Caco-2 (cell line): ENCODE measurements around the gene HOXD12. TPM values are rescaled to one million over a fixed set of nuclear protein-coding genes. Genes with fewer than 3 reads are reported as not detected.

ENCODE experiments used
- BruUV-seq: library from RNA; stranded (reverse); fragments of 400-500 nt; replicated peaks from 2 replicates; lab custom pipeline; 2021; lab: Mats Ljungman, UMichigan
- CTCF ChIA-PET: fragments of 300-600 bp; sonication (Branson Sonifier 250); formaldehyde crosslinking; loops from one replicate; lab custom pipeline; 2022; ENCODE audit warnings: antibody characterized with exemption; lab: Charles Lee
- POLR2A ChIA-PET: fragments of 300-600 bp; sonication (Branson Sonifier 250); formaldehyde crosslinking; loops from one replicate; lab custom pipeline; 2022; ENCODE audit warnings: antibody characterized with exemption; lab: Charles Lee
- DNase-seq, 2 experiments: peaks; one replicate each; pipeline versions ENCODE4 v3.0.0 to v3.0.0-alpha.2; 2020 to 2022
- H3K27me3 ChIP-seq: replicated peaks from 2 replicates; pipeline ENCODE4 v1.6.0; 2011; ENCODE audit warnings: low read length; ENCODE audit not compliant: control insufficient read depth, insufficient read depth
- H3K36me3 ChIP-seq: 2 replicates; pipeline ENCODE4 v1.5.1; 2011; ENCODE audit warnings: low read length; ENCODE audit not compliant: control insufficient read depth, insufficient read depth
- H3K4me1 ChIP-seq: fragments of 250-450 bp; sonication (Bioruptor Pico); 2 replicates; pipeline ENCODE4 v1.5.1; 2020; ENCODE audit warnings: mild to moderate bottlenecking
- H3K4me3 ChIP-seq: 2 replicates; pipeline ENCODE4 v1.5.1; 2011; ENCODE audit warnings: low read depth, mild to moderate bottlenecking, control low read depth, low read length
- H3K9me3 ChIP-seq: fragments of 250-450 bp; sonication (Bioruptor Pico); 2 replicates; pipeline ENCODE4 v1.5.1; 2020; ENCODE audit warnings: mild to moderate bottlenecking, moderate library complexity
- H3K27ac Mint-ChIP-seq: one replicate; pipeline ENCODE4 v1.8.0; 2022; ENCODE audit warnings: mixed read lengths; ENCODE audit not compliant: unreplicated experiment
- H3K27me3 Mint-ChIP-seq: one replicate; pipeline ENCODE4 v1.8.0; 2022; ENCODE audit warnings: mixed read lengths; ENCODE audit not compliant: insufficient read depth, unreplicated experiment
- H3K36me3 Mint-ChIP-seq: one replicate; pipeline ENCODE4 v1.8.0; 2022; ENCODE audit warnings: mild to moderate bottlenecking, mixed read lengths; ENCODE audit not compliant: insufficient read depth, unreplicated experiment
- H3K4me1 Mint-ChIP-seq: one replicate; pipeline ENCODE4 v1.8.0; 2022; ENCODE audit warnings: low read depth, mixed read lengths; ENCODE audit not compliant: unreplicated experiment
- H3K4me3 Mint-ChIP-seq: one replicate; pipeline ENCODE4 v1.8.0; 2022; ENCODE audit warnings: mild to moderate bottlenecking, moderate library complexity, mixed read lengths; ENCODE audit not compliant: unreplicated experiment
- H3K9me3 Mint-ChIP-seq: one replicate; pipeline ENCODE4 v1.8.0; 2022; ENCODE audit warnings: mixed read lengths; ENCODE audit not compliant: unreplicated experiment
- CTCF ChIP-seq, 2 experiments: fragments of 200-600 bp in 1 of 2; IDR thresholded peaks; 1 replicate in 1 of 2; 2 replicates in 1 of 2; pipeline versions ENCODE4 v1.5.1 to v1.8.0; 2011 to 2022; ENCODE audit warnings: antibody characterized with exemption in 1 of 2, control low read depth in 1 of 2, inconsistent platforms in 1 of 2, low read depth in 1 of 2, low read length in 1 of 2, mild to moderate bottlenecking in 1 of 2, moderate library complexity in 1 of 2; ENCODE audit not compliant: insufficient read depth in 1 of 2, severe bottlenecking in 1 of 2, unreplicated experiment in 1 of 2
- intact Hi-C: fragments of 100-400 bp; cut with micrococcal nuclease; formaldehyde crosslinking; loops from one replicate; pipeline ENCODE4 v1.10.0; 2022; ENCODE audit not compliant: unreplicated experiment
- total RNA-seq: library from RNA; stranded (reverse); gene quantifications from 2 replicates; pipeline ENCODE4 v1.2.3, GENCODE V29; 2022

HOXD12 gene
- total RNA-seq, 1 experiment from 2014 or later: not detected

GRCh38 chr2:176145085-176145969 lies 45.7 kb downstream of the HOXD12 start:
- H3K4me3 ChIP-seq: no peak overlapping the region
- intact Hi-C loops: no loop called here
- ChIA-PET POLR2A (no interaction called here), CTCF (interaction anchor here (0.6 to 1.0 kb wide), 2 partner anchors 8 to 310 kb away, joined by 5 read pairs; no protein-coding TSS in a partner anchor)
- no peaks in the 10 kb centered on the region for H3K4me1 ChIP-seq
- 0 out of 2 replicates have a peak, but pooled peaks cover 1% of the 10 kb centered on the region for H3K27me3 ChIP-seq
- TF ChIP-seq CTCF (IDR thresholded peaks at IDR 0.05; ENCODE audit: insufficient read depth in 1 of 2, low read depth in 1 of 2, low read length in 1 of 2, severe bottlenecking in 1 of 2, unreplicated experiment in 1 of 2): no peak
- no peak overlapping the region for H3K4me3 Mint-ChIP-seq
- H3K27ac Mint-ChIP-seq: no peak overlapping the region
- H3K36me3 ChIP-seq: no peaks in the 10 kb centered on the region
- no TSS peak for BruUV-seq
- no peaks in the 10 kb centered on the region for H3K36me3 Mint-ChIP-seq
- no peaks in the 10 kb centered on the region for H3K9me3 ChIP-seq
- H3K27me3 Mint-ChIP-seq: peaks cover 11% of the 10 kb centered on the region
- H3K4me1 Mint-ChIP-seq: no peaks in the 10 kb centered on the region
- H3K9me3 Mint-ChIP-seq: no peaks in the 10 kb centered on the region
- DNase-seq: no peak

GRCh38 chr2:176146101-176146500 lies 46.5 kb downstream of the HOXD12 start:
- no peak overlapping the region for H3K27ac Mint-ChIP-seq
- no peaks in the 10 kb centered on the region for H3K36me3 ChIP-seq
- H3K4me1 Mint-ChIP-seq: no peaks in the 10 kb centered on the region
- peaks cover 13% of the 10 kb centered on the region for H3K27me3 Mint-ChIP-seq
- no peaks in the 10 kb centered on the region for H3K4me1 ChIP-seq
- TF ChIP-seq CTCF (IDR thresholded peaks at IDR 0.05; ENCODE audit: insufficient read depth in 1 of 2, low read depth in 1 of 2, low read length in 1 of 2, severe bottlenecking in 1 of 2, unreplicated experiment in 1 of 2): no peak
- 0 out of 2 replicates have a peak, but pooled peaks cover 1% of the 10 kb centered on the region for H3K27me3 ChIP-seq
- CTCF ChIA-PET: interaction anchor here (0.6 kb wide), 1 partner anchor 9 kb away, joined by 5 read pairs; no protein-coding TSS in a partner anchor
- no peaks in the 10 kb centered on the region for H3K9me3 Mint-ChIP-seq
- H3K4me3 ChIP-seq: no peak overlapping the region
- H3K36me3 Mint-ChIP-seq: no peaks in the 10 kb centered on the region
- POLR2A ChIA-PET: no interaction called here
- H3K4me3 Mint-ChIP-seq: no peak overlapping the region
- no peaks in the 10 kb centered on the region for H3K9me3 ChIP-seq
- DNase-seq: no peak
- intact Hi-C loops: no loop called here
- BruUV-seq: no TSS peak

DNA sequence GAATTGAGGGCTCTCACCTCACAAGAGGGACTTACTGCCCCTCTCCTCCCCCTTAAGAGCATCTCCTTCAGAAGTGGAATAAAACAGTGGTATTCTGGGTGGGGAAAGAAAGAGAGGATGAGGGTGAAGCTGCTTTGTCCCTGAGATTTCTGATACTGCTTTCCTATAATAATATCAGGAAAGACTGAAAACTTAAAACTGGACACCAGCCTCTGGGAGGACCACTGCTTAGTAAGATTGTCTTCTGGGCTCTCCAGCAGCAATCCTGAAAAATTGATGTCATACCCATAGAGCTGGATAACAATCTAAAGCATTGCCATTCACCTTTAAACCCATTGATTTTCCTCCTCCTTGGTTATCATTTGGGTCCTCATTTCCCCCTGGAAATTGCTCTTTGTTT lies 47.0 kb downstream of the HOXD12 start:
- no peaks in the 10 kb centered on the region for H3K36me3 Mint-ChIP-seq
- no peaks in the 10 kb centered on the region for H3K9me3 Mint-ChIP-seq
- Histone ChIP-seq H3K36me3 (no peaks in the 10 kb centered on the region), H3K27me3 (0 out of 2 replicates have a peak, but pooled peaks cover 1% of the 10 kb centered on the region), H3K4me1 (no peaks in the 10 kb centered on the region), H3K9me3 (no peaks in the 10 kb centered on the region), H3K4me3 (no peak overlapping the region)
- H3K27ac Mint-ChIP-seq: no peak overlapping the region
- ChIA-PET POLR2A (no interaction called here), CTCF (no interaction called here)
- no peak overlapping the region for H3K4me3 Mint-ChIP-seq
- DNase-seq: no peak
- H3K27me3 Mint-ChIP-seq: peaks cover 8% of the 10 kb centered on the region
- no peaks in the 10 kb centered on the region for H3K4me1 Mint-ChIP-seq
- BruUV-seq: no TSS peak
- no peak for TF ChIP-seq CTCF (IDR thresholded peaks at IDR 0.05; ENCODE audit: insufficient read depth in 1 of 2, low read depth in 1 of 2, low read length in 1 of 2, severe bottlenecking in 1 of 2, unreplicated experiment in 1 of 2)
- intact Hi-C loops: no loop called here
